H9 (cell line): ENCODE results near the gene CTLA4. TPM values are rescaled to one million over a fixed set of nuclear protein-coding genes. Genes with fewer than 3 reads are reported as not detected.

Experiments
- DNase-seq: peaks from one replicate; pipeline ENCODE4 v3.0.0-alpha.2; 2017
- H2AFZ ChIP-seq: one replicate; pipeline ENCODE4 v1.6.1; 2013; ENCODE audit warnings: mild to moderate bottlenecking, low read length, control low read depth, moderate library complexity
- H2AK5ac ChIP-seq: 2 replicates; pipeline ENCODE4 v1.6.1; 2013; ENCODE audit warnings: low read length, control low read depth, mixed read lengths; ENCODE audit not compliant: insufficient read length
- H2BK120ac ChIP-seq: one replicate; pipeline ENCODE4 v1.6.1; 2013; ENCODE audit warnings: low read depth, mild to moderate bottlenecking, low read length, control low read depth, inconsistent platforms; ENCODE audit not compliant: poor library complexity, severe bottlenecking
- H2BK12ac ChIP-seq: 2 replicates; pipeline ENCODE4 v1.6.1; 2013; ENCODE audit warnings: low read length, control low read depth, mixed read lengths, low read depth; ENCODE audit not compliant: insufficient read length
- H2BK15ac ChIP-seq: 2 replicates; pipeline ENCODE4 v1.6.1; 2013; ENCODE audit warnings: low read depth, low read length, control low read depth
- H2BK20ac ChIP-seq: one replicate; pipeline ENCODE4 v1.6.1; 2013; ENCODE audit warnings: low read depth, mild to moderate bottlenecking, low read length, control low read depth, inconsistent platforms; ENCODE audit not compliant: poor library complexity, severe bottlenecking
- H2BK5ac ChIP-seq: 2 replicates; pipeline ENCODE4 v1.6.1; 2013; ENCODE audit warnings: low read length, control low read depth, mixed read lengths; ENCODE audit not compliant: insufficient read length
- H3K14ac ChIP-seq: 2 replicates; pipeline ENCODE4 v1.6.1; 2013; ENCODE audit warnings: low read length, control low read depth; ENCODE audit not compliant: insufficient read depth
- H3K18ac ChIP-seq: 2 replicates; pipeline ENCODE4 v1.6.1; 2013; ENCODE audit warnings: low read depth, mild to moderate bottlenecking, mixed read lengths, low read length, control low read depth; ENCODE audit not compliant: insufficient read length
- H3K23ac ChIP-seq: 2 replicates; pipeline ENCODE4 v1.6.1; 2013; ENCODE audit warnings: low read length, control low read depth, mixed read lengths, low read depth; ENCODE audit not compliant: insufficient read length
- H3K23me2 ChIP-seq: 2 replicates; pipeline ENCODE4 v1.6.1; 2013; ENCODE audit warnings: low read depth, mild to moderate bottlenecking, mixed read lengths, low read length, control low read depth; ENCODE audit not compliant: insufficient read length, poor library complexity, severe bottlenecking
- H3K27ac ChIP-seq: 2 replicates; pipeline ENCODE4 v1.5.1; 2013; ENCODE audit warnings: low read length, control low read depth, mixed read lengths, low read depth; ENCODE audit not compliant: insufficient read length
- H3K27me3 ChIP-seq: 2 replicates; pipeline ENCODE4 v1.6.1; 2013; ENCODE audit warnings: low read length, control low read depth, inconsistent platforms; ENCODE audit not compliant: insufficient read depth
- H3K4ac ChIP-seq: 2 replicates; pipeline ENCODE4 v1.6.1; 2013; ENCODE audit warnings: low read depth, mild to moderate bottlenecking, control low read depth, inconsistent platforms, low read length, moderate library complexity
- H3K4me1 ChIP-seq: 2 replicates; pipeline ENCODE4 v1.6.1; 2013; ENCODE audit warnings: low read length, control low read depth, inconsistent platforms; ENCODE audit not compliant: insufficient read depth
- H3K4me2 ChIP-seq: 2 replicates; pipeline ENCODE4 v1.6.1; 2013; ENCODE audit warnings: low read length, control low read depth, mixed read lengths; ENCODE audit not compliant: insufficient read length, insufficient read depth
- H3K56ac ChIP-seq: 2 replicates; pipeline ENCODE4 v1.6.1; 2013; ENCODE audit warnings: low read depth, mild to moderate bottlenecking, mixed read lengths, low read length, control low read depth; ENCODE audit not compliant: insufficient read length
- H3K79me1 ChIP-seq: 2 replicates; pipeline ENCODE4 v1.6.1; 2013; ENCODE audit warnings: low read depth, mild to moderate bottlenecking, moderate library complexity, low read length, control low read depth, inconsistent platforms; ENCODE audit not compliant: insufficient read depth, poor library complexity, severe bottlenecking
- H3K79me2 ChIP-seq: 2 replicates; pipeline ENCODE4 v1.6.1; 2013; ENCODE audit warnings: low read length, control low read depth, inconsistent platforms; ENCODE audit not compliant: insufficient read depth
- H3K9ac ChIP-seq: 2 replicates; pipeline ENCODE4 v1.6.1; 2013; ENCODE audit warnings: low read length, control low read depth, mixed read lengths; ENCODE audit not compliant: insufficient read length; ENCODE audit errors: extremely low read depth
- H3K9me3 ChIP-seq: one replicate; pipeline ENCODE4 v1.6.1; 2013; ENCODE audit warnings: low read depth, low read length, inconsistent platforms; ENCODE audit not compliant: control insufficient read depth
- H3T11ph ChIP-seq: one replicate; pipeline ENCODE4 v1.6.1; 2013; ENCODE audit warnings: mild to moderate bottlenecking, low read length, control low read depth, inconsistent platforms
- H4K20me1 ChIP-seq: one replicate; pipeline ENCODE4 v1.6.1; 2013; ENCODE audit not compliant: control insufficient read depth, insufficient read length, insufficient read depth
- H4K5ac ChIP-seq: 2 replicates; pipeline ENCODE4 v1.6.1; 2013; ENCODE audit warnings: low read depth, mild to moderate bottlenecking, mixed read lengths, low read length, control low read depth; ENCODE audit not compliant: insufficient read length
- H4K8ac ChIP-seq: replicated peaks from 2 replicates; pipeline ENCODE4 v1.6.1; 2013; ENCODE audit warnings: low read length, control low read depth, mixed read lengths, low read depth; ENCODE audit not compliant: insufficient read length
- H4K91ac ChIP-seq: 2 replicates; pipeline ENCODE4 v1.6.1; 2013; ENCODE audit warnings: low read depth, mild to moderate bottlenecking, moderate library complexity, mixed read lengths, low read length, control low read depth; ENCODE audit not compliant: insufficient read length
- H3K27ac Mint-ChIP-seq, 3 experiments: 2 replicates in 2 of 3; 3 replicates in 1 of 3; pipeline ENCODE4 v1.8.0; 2020 to 2021; ENCODE audit warnings: mixed read lengths in 3 of 3, mild to moderate bottlenecking in 1 of 3, moderate library complexity in 1 of 3
- H3K27me3 Mint-ChIP-seq: 2 replicates; pipeline ENCODE4 v1.8.0; 2021; ENCODE audit warnings: low read depth, mild to moderate bottlenecking, moderate library complexity, mixed read lengths
- H3K36me3 Mint-ChIP-seq, 3 experiments: 2 replicates in 2 of 3; 3 replicates in 1 of 3; pipeline ENCODE4 v1.8.0; 2020 to 2021; ENCODE audit warnings: low read depth in 3 of 3, mixed read lengths in 3 of 3; ENCODE audit not compliant: insufficient read depth in 1 of 3
- H3K4me1 Mint-ChIP-seq, 2 experiments: 2 replicates each; pipeline ENCODE4 v1.8.0; 2020; ENCODE audit warnings: mixed read lengths in 2 of 2
- H3K4me3 Mint-ChIP-seq, 2 experiments: 2 replicates in 1 of 2; 3 replicates in 1 of 2; pipeline ENCODE4 v1.8.0; 2020 to 2021; ENCODE audit warnings: mild to moderate bottlenecking in 2 of 2, mixed read lengths in 2 of 2, moderate library complexity in 1 of 2
- H3K9me3 Mint-ChIP-seq, 2 experiments: 2 replicates in 1 of 2; 3 replicates in 1 of 2; pipeline ENCODE4 v1.8.0; 2020; ENCODE audit warnings: mild to moderate bottlenecking in 2 of 2, mixed read lengths in 2 of 2, moderate library complexity in 1 of 2
- CTCF ChIP-seq: fragments of 200-600 bp; sonication (generic); conservative IDR thresholded peaks from 3 replicates; pipeline ENCODE4 v1.8.0; 2021; ENCODE audit warnings: antibody characterized with exemption, mild to moderate bottlenecking
- total RNA-seq: library from RNA; stranded (reverse); gene quantifications from 2 replicates; pipeline ENCODE4 v1.2.1, GENCODE V29; 2021

Gene CTLA4
- total RNA-seq, 1 experiment from 2014 or later = not detected

GRCh38 chr2:203916756-203917155, 49.2 kb downstream of the CTLA4 start:
- no peak overlapping the region for H2BK20ac ChIP-seq
- no peak overlapping the region for H2AFZ ChIP-seq
- H3K23ac ChIP-seq = no peak overlapping the region
- no peaks in the 10 kb centered on the region for H4K20me1 ChIP-seq
- no peak overlapping the region for H2BK5ac ChIP-seq
- no peak overlapping the region for H3K56ac ChIP-seq
- H3T11ph ChIP-seq = no peak overlapping the region
- H2AK5ac ChIP-seq = no peak overlapping the region
- no peak for DNase-seq
- H3K9me3 Mint-ChIP-seq = no peaks in the 10 kb centered on the region
- H2BK15ac ChIP-seq = no peak overlapping the region
- no peak overlapping the region for H3K4me2 ChIP-seq
- no peak overlapping the region for H4K8ac ChIP-seq
- no peak overlapping the region for H2BK12ac ChIP-seq
- no peaks in the 10 kb centered on the region for H3K23me2 ChIP-seq
- no peaks in the 10 kb centered on the region for H3K36me3 Mint-ChIP-seq
- no peaks in the 10 kb centered on the region for H3K79me2 ChIP-seq
- H3K9ac ChIP-seq = no peak overlapping the region
- H3K79me1 ChIP-seq = no peaks in the 10 kb centered on the region
- H3K4me3 Mint-ChIP-seq = no peak overlapping the region
- no peak overlapping the region for H4K5ac ChIP-seq
- no peaks in the 10 kb centered on the region for H3K9me3 ChIP-seq
- no peaks in the 10 kb centered on the region for H3K27me3 Mint-ChIP-seq
- no peak overlapping the region for H3K27ac ChIP-seq
- peaks cover 12 to 17% of the 10 kb centered on the region in 2 experiments for H3K4me1 Mint-ChIP-seq
- no peaks in the 10 kb centered on the region for H3K27me3 ChIP-seq
- H3K27ac Mint-ChIP-seq = no peak overlapping the region
- no peak overlapping the region for H2BK120ac ChIP-seq
- no peak overlapping the region for H3K18ac ChIP-seq
- H3K4me1 ChIP-seq = peaks cover 5% of the 10 kb centered on the region; the same call in 1 of the 2 replicates
- no peak overlapping the region for H3K4ac ChIP-seq
- no peak overlapping the region for H4K91ac ChIP-seq
- no peak overlapping the region for H3K14ac ChIP-seq
- no peak for TF ChIP-seq CTCF
